PC-3 (cell line): ENCODE measurements around the gene KIR3DL2. TPM values are rescaled to one million over a fixed set of nuclear protein-coding genes. Genes with fewer than 3 reads are reported as not detected.
A peak's percentile ranks its signal among the peaks of the same experiment; 100 is the strongest.

Experiments
- ATAC-seq: fragments of 200-7000 bp; cut with Tn5 transposase; 2 replicates; pipeline ENCODE4 v1.9.1; 2020; ENCODE audit warnings: mild to moderate bottlenecking, moderate library complexity
- BruUV-seq: library from RNA; stranded (reverse); fragments of 400-500 nt; replicated peaks from 2 replicates; lab custom pipeline; 2021; lab: Mats Ljungman, UMichigan
- CTCF ChIA-PET: fragments of 300-600 bp; sonication (Branson Sonifier 250); formaldehyde crosslinking; loops from one replicate; lab custom pipeline; 2022; ENCODE audit warnings: antibody characterized with exemption; lab: Charles Lee
- POLR2A ChIA-PET: fragments of 300-600 bp; sonication (Branson Sonifier 250); formaldehyde crosslinking; loops from one replicate; lab custom pipeline; 2022; ENCODE audit warnings: antibody characterized with exemption; ENCODE audit not compliant: unreplicated experiment; lab: Charles Lee
- DNase-seq: peaks from one replicate; pipeline ENCODE4 v3.0.0-alpha.2; 2015
- H2AFZ ChIP-seq: fragments of 300-600 bp; sonication (generic); 2 replicates; pipeline ENCODE4 v1.6.0; 2016; ENCODE audit warnings: antibody characterized with exemption, low read length
- H3F3A ChIP-seq: fragments of 300-600 bp; sonication (generic); one replicate; pipeline ENCODE4 v1.6.0; 2017; ENCODE audit warnings: antibody characterized with exemption, low read length, control low read depth, mild to moderate bottlenecking; ENCODE audit not compliant: unreplicated experiment
- H3K27ac ChIP-seq: fragments of 300-600 bp; sonication (generic); 2 replicates; pipeline ENCODE4 v1.5.1; 2016; ENCODE audit warnings: mild to moderate bottlenecking, low read length
- H3K27me3 ChIP-seq: fragments of 300-600 bp; sonication (generic); 2 replicates; pipeline ENCODE4 v1.6.1; 2016; ENCODE audit warnings: low read length, mixed read lengths
- H3K36me3 ChIP-seq: fragments of 300-600 bp; sonication (generic); 2 replicates; pipeline ENCODE4 v1.6.1; 2016; ENCODE audit warnings: low read depth, mixed run types, low read length, mixed read lengths
- H3K4me1 ChIP-seq: fragments of 300-600 bp; sonication (generic); 2 replicates; pipeline ENCODE4 v1.5.1; 2016; ENCODE audit warnings: low read length; ENCODE audit not compliant: insufficient read depth
- H3K4me2 ChIP-seq: fragments of 300-600 bp; sonication (generic); 2 replicates; pipeline ENCODE4 v1.6.0; 2016; ENCODE audit warnings: low read length
- H3K4me3 ChIP-seq: fragments of 300-600 bp; sonication (generic); 2 replicates; pipeline ENCODE4 v1.5.1; 2016; ENCODE audit warnings: mild to moderate bottlenecking, low read length, mixed read lengths
- H3K79me2 ChIP-seq: fragments of 300-600 bp; sonication (generic); 2 replicates; pipeline ENCODE4 v1.6.1; 2017; ENCODE audit warnings: low read length, mixed read lengths
- H3K9ac ChIP-seq: fragments of 300-600 bp; sonication (generic); 2 replicates; pipeline ENCODE4 v1.6.0; 2016; ENCODE audit warnings: mild to moderate bottlenecking, low read length
- H3K9me2 ChIP-seq: fragments of 300-600 bp; sonication (generic); replicated peaks from 2 replicates; pipeline ENCODE4 v1.6.1; 2016; ENCODE audit warnings: mixed run types, low read length, mixed read lengths
- H3K9me3 ChIP-seq: fragments of 300-600 bp; sonication (generic); 2 replicates; pipeline ENCODE4 v1.6.1; 2016; ENCODE audit warnings: low read length, mixed read lengths
- H4K20me1 ChIP-seq: fragments of 300-600 bp; sonication (generic); 2 replicates; pipeline ENCODE4 v1.6.1; 2016; ENCODE audit warnings: low read length, mixed read lengths
- CTCF ChIP-seq: fragments of 300-600 bp; sonication (generic); conservative IDR thresholded peaks from 2 replicates; pipeline ENCODE4 v1.5.1; 2017; ENCODE audit warnings: antibody characterized with exemption, low read depth, mild to moderate bottlenecking, low read length
- EZH2 ChIP-seq: fragments of 300-600 bp; sonication (generic); IDR thresholded peaks from one replicate; pipeline ENCODE4 v1.6.1; 2017; ENCODE audit warnings: antibody characterized with exemption, mild to moderate bottlenecking, low read length; ENCODE audit not compliant: unreplicated experiment
- EZH2phosphoT487 ChIP-seq: fragments of 300-600 bp; sonication (generic); IDR thresholded peaks from 2 replicates; pipeline ENCODE4 v1.6.1; 2018; ENCODE audit warnings: mild to moderate bottlenecking, antibody characterized with exemption, low read length, borderline replicate concordance
- intact Hi-C: fragments of 100-400 bp; cut with micrococcal nuclease; formaldehyde crosslinking; loops from 2 replicates; pipeline ENCODE4 v1.9.0; 2023
- total RNA-seq: library from RNA; depleted of rRNA; stranded (reverse); fragments of >200 nt; gene quantifications from 2 replicates; pipeline ENCODE4 v1.2.3, GENCODE V29; 2014

KIR3DL2 gene
- total RNA-seq, 1 experiment from 2014 or later = not detected

GRCh38 chr19:54877471-54877870, 27.2 kb downstream of the KIR3DL2 start:
- Histone ChIP-seq H3K36me3 (no peaks in the 10 kb centered on the region), H3K4me1 (no peaks in the 10 kb centered on the region), H2AFZ (no peak overlapping the region), H3K9me3 (no peaks in the 10 kb centered on the region), H3K27ac (no peak overlapping the region), H3K27me3 (peaks cover 75% of the 10 kb centered on the region), H3F3A (no peaks in the 10 kb centered on the region), H3K4me3 (no peak overlapping the region), H3K79me2 (no peaks in the 10 kb centered on the region), H4K20me1 (no peaks in the 10 kb centered on the region), H3K9me2 (no peaks in the 10 kb centered on the region), H3K4me2 (no peak overlapping the region), H3K9ac (no peak overlapping the region)
- ATAC-seq (no peak), DNase-seq (no peak)
- no peak for TF ChIP-seq EZH2phosphoT487
- no peak for TF ChIP-seq CTCF
- TF ChIP-seq EZH2 = no peak
- no TSS peak for BruUV-seq
- CTCF ChIA-PET = no interaction called here
- POLR2A ChIA-PET = no interaction called here
- intact Hi-C loops = no loop called here

GRCh38 chr19:54881884-54882283, 31.6 kb downstream of the KIR3DL2 start:
- Histone ChIP-seq H3K9me2 (no peaks in the 10 kb centered on the region), H3K27me3 (peaks cover 44% of the 10 kb centered on the region), H3K9me3 (no peaks in the 10 kb centered on the region), H3K4me3 (no peak overlapping the region), H4K20me1 (no peaks in the 10 kb centered on the region), H3K27ac (no peak overlapping the region), H3K4me2 (no peak overlapping the region), H3K36me3 (no peaks in the 10 kb centered on the region), H3K79me2 (no peaks in the 10 kb centered on the region), H3K9ac (no peak overlapping the region), H3F3A (no peaks in the 10 kb centered on the region), H2AFZ (no peak overlapping the region), H3K4me1 (no peaks in the 10 kb centered on the region)
- no peak for TF ChIP-seq EZH2
- no peak for TF ChIP-seq EZH2phosphoT487
- ATAC-seq (no peak), DNase-seq (no peak)
- no TSS peak for BruUV-seq
- POLR2A ChIA-PET = no interaction called here
- intact Hi-C loops = no loop called here
- CTCF ChIA-PET = no interaction called here

- H3K9me2 ChIP-seq = no peaks in the 10 kb centered on the region
- POLR2A ChIA-PET = no interaction called here
- H2AFZ ChIP-seq = peak overlapping the region; percentile 36; the same call in 1 of the 2 replicates
- intact Hi-C loops = no loop called here
- H3K9me3 ChIP-seq = no peaks in the 10 kb centered on the region
- no peak overlapping the region; the same call in 1 of the 2 replicates for H3K4me3 ChIP-seq
- no peaks in the 10 kb centered on the region for H4K20me1 ChIP-seq
- H3K4me2 ChIP-seq = peak overlapping the region; percentile 60
- BruUV-seq = no TSS peak
- TF ChIP-seq CTCF (peak; percentile 50; the same call in 1 of the 2 replicates), EZH2phosphoT487 (no peak)
- CTCF ChIA-PET = no interaction called here
- H3K27ac ChIP-seq = no peak overlapping the region
- no peaks in the 10 kb centered on the region for H3K4me1 ChIP-seq
- H3K27me3 ChIP-seq = peaks cover 35% of the 10 kb centered on the region
- no peaks in the 10 kb centered on the region for H3K36me3 ChIP-seq
- no peak overlapping the region for H3K9ac ChIP-seq
- peak; percentile 40 for DNase-seq
- ATAC-seq = peak; percentile 68
- H3F3A ChIP-seq = no peaks in the 10 kb centered on the region
- H3K79me2 ChIP-seq = no peaks in the 10 kb centered on the region
Measured at GRCh38 chr19:54882758-54883157, 32.5 kb downstream of the KIR3DL2 start.
